GM06990 (cell line): ENCODE measurements around the gene PSMG2.

Experiments used
- DNase-seq: peaks from one replicate; pipeline ENCODE4 v3.0.0-alpha.2; 2011; ENCODE audit not compliant: insufficient read length; ENCODE audit errors: extremely low read depth
- H3K27me3 ChIP-seq: replicated peaks from 2 replicates; pipeline ENCODE4 v1.6.0; 2011; ENCODE audit warnings: low read length; ENCODE audit not compliant: control insufficient read depth, insufficient read depth
- H3K36me3 ChIP-seq: 2 replicates; pipeline ENCODE4 v1.5.1; 2011; ENCODE audit warnings: low read length; ENCODE audit not compliant: control insufficient read depth, insufficient read depth
- H3K4me3 ChIP-seq: replicated peaks from 2 replicates; pipeline ENCODE4 v1.5.1; 2011; ENCODE audit warnings: low read depth, mild to moderate bottlenecking, control low read depth, low read length
- CTCF ChIP-seq: IDR thresholded peaks from 2 replicates; pipeline ENCODE4 v1.5.1; 2011; ENCODE audit warnings: low read length, control low read depth, mild to moderate bottlenecking, inconsistent platforms; ENCODE audit not compliant: insufficient read depth, poor library complexity, severe bottlenecking

PSMG2 gene

GRCh38 chr18:12689256-12689850 lies 13.5 kb upstream of the PSMG2 start:
- TF ChIP-seq CTCF = no peak
- Histone ChIP-seq H3K36me3 (no peaks in the 10 kb centered on the region), H3K27me3 (no peaks in the 10 kb centered on the region), H3K4me3 (no peak overlapping the region)
- no peak for DNase-seq

- DNase-seq = no peak
Measured at GRCh38 chr18:12692206-12692605, 10.6 kb upstream of the PSMG2 start.

GRCh38 chr18:12694032-12694431 lies 8.8 kb upstream of the PSMG2 start:
- Histone ChIP-seq H3K27me3 (no peaks in the 10 kb centered on the region), H3K4me3 (no peak overlapping the region), H3K36me3 (peaks cover 1% of the 10 kb centered on the region; the same call in 1 of the 2 replicates)
- TF ChIP-seq CTCF = no peak
- DNase-seq = no peak

More at GRCh38 chr18:12692206-12692605, 10.6 kb upstream of the PSMG2 start:
- H3K27me3 ChIP-seq = no peaks in the 10 kb centered on the region
- no peaks in the 10 kb centered on the region for H3K36me3 ChIP-seq
- no peak for TF ChIP-seq CTCF
- H3K4me3 ChIP-seq = no peak overlapping the region

- Histone ChIP-seq H3K27me3 (no peaks in the 10 kb centered on the region), H3K4me3 (no peak overlapping the region), H3K36me3 (peaks cover 1% of the 10 kb centered on the region; the same call in 1 of the 2 replicates)
- TF ChIP-seq CTCF = no peak
- no peak for DNase-seq
Measured at GRCh38 chr18:12699747-12700146, 3.1 kb upstream of the PSMG2 start.

- Histone ChIP-seq H3K27me3 (no peaks in the 10 kb centered on the region), H3K4me3 (peak overlapping the region; percentile 79), H3K36me3 (peaks cover 1% of the 10 kb centered on the region; the same call in 1 of the 2 replicates)
- no peak for DNase-seq
- TF ChIP-seq CTCF = no peak
Measured at GRCh38 chr18:12701161-12701560, 1.7 kb upstream of the PSMG2 start.
